HCT116 (cell line): Measurements from ENCODE around the gene UCHL5. TPM values are rescaled to one million over a fixed set of nuclear protein-coding genes. Genes with fewer than 3 reads are reported as not detected.

Experiments used
- ATAC-seq: fragments of 200-7000 bp; cut with Tn5 transposase; 2 replicates; pipeline ENCODE4 v1.9.1; 2020; ENCODE audit warnings: mild to moderate bottlenecking, moderate library complexity
- BruUV-seq: library from RNA; stranded (reverse); fragments of 400-500 nt; replicated peaks from 2 replicates; lab custom pipeline; 2021; lab: Mats Ljungman, UMichigan
- CTCF ChIA-PET: fragments of 300-600 bp; sonication (Branson Sonifier 250); formaldehyde crosslinking; loops from one replicate; lab custom pipeline; 2021; ENCODE audit warnings: antibody characterized with exemption; lab: Charles Lee
- POLR2A ChIA-PET: fragments of 300-600, 350-600 bp; sonication (Branson Sonifier 250); formaldehyde crosslinking; loops from one replicate; lab custom pipeline; 2021; ENCODE audit warnings: antibody characterized with exemption; lab: Charles Lee
- RAD21 ChIA-PET, 2 experiments: fragments of 300-600 bp; sonication (Branson Sonifier 250); formaldehyde crosslinking; loops; one replicate each; lab custom pipeline; 2023; ENCODE audit warnings: low total read pairs in 2 of 2; ENCODE audit not compliant: uncharacterized antibody in 2 of 2, unreplicated experiment in 2 of 2, low non-redundant PET in 1 of 2; lab: Charles Lee
- DNase-seq: peaks from one replicate; pipeline ENCODE4 v3.0.0-alpha.2; 2010; ENCODE audit warnings: low read depth, low spot score
- H2AFZ ChIP-seq: fragments of 200-600 bp; shearing (Covaris generic), sonication (generic); 2 replicates; pipeline ENCODE4 v1.6.1; 2017; ENCODE audit warnings: low read depth, mixed run types, mixed read lengths, antibody characterized with exemption, low read length; ENCODE audit not compliant: poor library complexity, severe bottlenecking
- H3K27ac ChIP-seq: 2 replicates; pipeline ENCODE4 v1.5.1; 2012; ENCODE audit warnings: low read depth, low read length
- H3K27me3 ChIP-seq: fragments of 200-600 bp; sonication (generic); 2 replicates; pipeline ENCODE4 v1.6.1; 2016; ENCODE audit warnings: mixed run types, low read length, mixed read lengths; ENCODE audit not compliant: insufficient read depth
- H3K36me3 ChIP-seq, 2 experiments: fragments of 200-500 bp in 1 of 2; fragments of 200-600 bp in 1 of 2; sonication (Bioruptor generic) in 1 of 2; sonication (generic) in 1 of 2; 2 replicates each; pipeline versions ENCODE4 v1.5.1 to v1.6.1; 2014 to 2016; ENCODE audit warnings: low read length in 2 of 2, inconsistent platforms in 1 of 2, mixed read lengths in 1 of 2, mixed run types in 1 of 2; ENCODE audit not compliant: insufficient read depth in 2 of 2, control insufficient read depth in 1 of 2
- H3K4me1 ChIP-seq, 2 experiments: fragments of 200-600 bp in 1 of 2; sonication (generic) in 1 of 2; 2 replicates each; pipeline versions ENCODE4 v1.5.1 to v1.6.1; 2012 to 2017; ENCODE audit warnings: low read length in 2 of 2, inconsistent platforms in 1 of 2, mild to moderate bottlenecking in 1 of 2, mixed read lengths in 1 of 2, mixed run types in 1 of 2, moderate library complexity in 1 of 2; ENCODE audit not compliant: insufficient read depth in 2 of 2, control insufficient read depth in 1 of 2
- H3K4me2 ChIP-seq: fragments of 200-600 bp; sonication (generic); 2 replicates; pipeline ENCODE4 v1.6.1; 2017; ENCODE audit warnings: mixed run types, low read length, mixed read lengths
- H3K4me3 ChIP-seq, 2 experiments: fragments of 200-600 bp in 1 of 2; sonication (generic) in 1 of 2; replicated peaks in 1 of 2; 2 replicates each; pipeline ENCODE4 v1.5.1; 2011 to 2016; ENCODE audit warnings: low read length in 2 of 2, control low read depth in 1 of 2, low read depth in 1 of 2, mild to moderate bottlenecking in 1 of 2, mixed read lengths in 1 of 2, mixed run types in 1 of 2
- H3K79me2 ChIP-seq: fragments of 200-600 bp; sonication (generic); 2 replicates; pipeline ENCODE4 v1.6.1; 2017; ENCODE audit warnings: mild to moderate bottlenecking, mixed run types, low read length, moderate library complexity, mixed read lengths; ENCODE audit not compliant: insufficient read depth
- H3K9ac ChIP-seq: fragments of 200-600 bp; sonication (generic); 2 replicates; pipeline ENCODE4 v1.6.1; 2016; ENCODE audit warnings: low read length, mixed read lengths
- H3K9me2 ChIP-seq: fragments of 200-600 bp; sonication (generic), shearing (Covaris generic); 2 replicates; pipeline ENCODE4 v1.6.1; 2017; ENCODE audit warnings: mixed run types, mild to moderate bottlenecking, moderate library complexity; ENCODE audit not compliant: insufficient read depth
- H3K9me3 ChIP-seq, 2 experiments: fragments of 200-500 bp in 1 of 2; fragments of 200-600 bp in 1 of 2; sonication (Bioruptor generic) in 1 of 2; sonication (generic) in 1 of 2; 2 replicates each; pipeline ENCODE4 v1.6.1; 2014 to 2017; ENCODE audit warnings: low read length in 2 of 2, mixed read lengths in 2 of 2, inconsistent platforms in 1 of 2, low read depth in 1 of 2, mild to moderate bottlenecking in 1 of 2, mixed run types in 1 of 2, moderate library complexity in 1 of 2; ENCODE audit not compliant: control insufficient read depth in 1 of 2, insufficient read depth in 1 of 2
- H4K20me1 ChIP-seq: fragments of 200-600 bp; sonication (generic), shearing (Covaris generic); 2 replicates; pipeline ENCODE4 v1.6.1; 2017; ENCODE audit warnings: mixed run types, mild to moderate bottlenecking, moderate library complexity; ENCODE audit not compliant: insufficient read depth
- ATF3 ChIP-seq: IDR thresholded peaks from 2 replicates; pipeline ENCODE4 v1.6.1; 2012
- CEBPB ChIP-seq: IDR thresholded peaks from 2 replicates; pipeline ENCODE4 v1.6.1; 2012; ENCODE audit warnings: low read depth
- CTCF ChIP-seq, 3 experiments: fragments of 200-600 bp in 1 of 3; sonication (generic) in 1 of 3; IDR thresholded peaks in 2 of 3; conservative IDR thresholded peaks in 1 of 3; 2 replicates each; pipeline ENCODE4 v1.5.1; 2012 to 2017; ENCODE audit warnings: low read depth in 2 of 3, low read length in 2 of 3, antibody characterized with exemption in 1 of 3, borderline replicate concordance in 1 of 3, control low read depth in 1 of 3, mild to moderate bottlenecking in 1 of 3, mixed read lengths in 1 of 3, mixed run types in 1 of 3, moderate library complexity in 1 of 3; ENCODE audit not compliant: insufficient read depth in 1 of 3
- EGR1 ChIP-seq: IDR thresholded peaks from 2 replicates; pipeline ENCODE4 v1.6.1; 2012; ENCODE audit warnings: low read depth
- ELF1 ChIP-seq: IDR thresholded peaks from 2 replicates; pipeline ENCODE4 v1.6.1; 2012; ENCODE audit warnings: low read depth, borderline replicate concordance
- EZH2 ChIP-seq: fragments of 200-600 bp; sonication (generic); IDR thresholded peaks from 2 replicates; pipeline ENCODE4 v1.6.1; 2017; ENCODE audit warnings: antibody characterized with exemption, mixed run types
- EZH2phosphoT487 ChIP-seq: fragments of 200-600 bp; IDR thresholded peaks from 2 replicates; pipeline ENCODE4 v1.6.1; 2018; ENCODE audit warnings: antibody characterized with exemption, borderline replicate concordance
- POLR2AphosphoS5 ChIP-seq: IDR thresholded peaks from 2 replicates; pipeline ENCODE4 v1.6.1; 2011; ENCODE audit warnings: mild to moderate bottlenecking, low read depth, low read length, moderate library complexity
- RAD21 ChIP-seq: IDR thresholded peaks from 2 replicates; pipeline ENCODE4 v1.6.1; 2012; ENCODE audit warnings: low read depth, mild to moderate bottlenecking
- SIN3A ChIP-seq: IDR thresholded peaks from 2 replicates; pipeline ENCODE4 v1.6.1; 2012; ENCODE audit warnings: low read depth
- SP1 ChIP-seq: IDR thresholded peaks from 2 replicates; pipeline ENCODE4 v1.6.1; 2012; ENCODE audit warnings: low read depth
- intact Hi-C: fragments of 100-400 bp; cut with micrococcal nuclease; formaldehyde crosslinking; loops from 2 replicates; pipeline ENCODE4 v1.10.0; 2022
- total RNA-seq: library from RNA; stranded (reverse); gene quantifications from one replicate; pipeline ENCODE4 v1.2.1, GENCODE V29; 2021; ENCODE audit not compliant: unreplicated experiment

Gene UCHL5
- total RNA-seq, 1 experiment from 2014 or later, result 75.8 TPM

- no peak overlapping the region for H3K4me2 ChIP-seq
- no peak overlapping the region for H3K4me3 ChIP-seq
- H3K27ac ChIP-seq, result no peak overlapping the region
- ChIA-PET CTCF (interaction anchor here (1.7 kb wide), 1 partner anchor 535 kb away, joined by 6 read pairs; no protein-coding TSS in a partner anchor), RAD21 (no interaction called here), POLR2A (no interaction called here)
- no peaks in the 10 kb centered on the region for H3K27me3 ChIP-seq
- H3K79me2 ChIP-seq, result no peaks in the 10 kb centered on the region
- ATAC-seq, result no peak
- H3K4me1 ChIP-seq, result no peaks in the 10 kb centered on the region; a peak in 1 of 4 replicates
- no peak overlapping the region for H2AFZ ChIP-seq
- H3K36me3 ChIP-seq, result peaks cover 0 to 2% of the 10 kb centered on the region in 2 experiments; a peak in 2 of 4 replicates
- H3K9ac ChIP-seq, result no peak overlapping the region
- intact Hi-C loops, result no loop called here
- no peaks in the 10 kb centered on the region for H3K9me3 ChIP-seq
- BruUV-seq, result no TSS peak
- no peaks in the 10 kb centered on the region for H3K9me2 ChIP-seq
- no peaks in the 10 kb centered on the region for H4K20me1 ChIP-seq
- TF ChIP-seq EZH2, result no peak
- TF ChIP-seq ATF3, result no peak
- no peak for TF ChIP-seq EZH2phosphoT487
- no peak for DNase-seq
Observed at GRCh38 chr1:193013005-193013404, 46.2 kb downstream of the UCHL5 start.

GRCh38 chr1:193011406-193011805 is 47.8 kb downstream of the UCHL5 start:
- H4K20me1 ChIP-seq, result no peaks in the 10 kb centered on the region
- H2AFZ ChIP-seq, result no peak overlapping the region
- intact Hi-C loops, result no loop called here
- CTCF ChIA-PET, result interaction anchor here (1.1 kb wide), 1 partner anchor 537 kb away, joined by 3 read pairs; no protein-coding TSS in a partner anchor
- DNase-seq (no peak), ATAC-seq (no peak)
- no peaks in the 10 kb centered on the region for H3K27me3 ChIP-seq
- H3K9me2 ChIP-seq, result no peaks in the 10 kb centered on the region
- no peak overlapping the region for H3K4me3 ChIP-seq
- no peak overlapping the region for H3K27ac ChIP-seq
- no peaks in the 10 kb centered on the region; the same call in 1 of the 2 replicates for H3K79me2 ChIP-seq
- BruUV-seq, result no TSS peak
- H3K9ac ChIP-seq, result no peak overlapping the region
- POLR2A ChIA-PET, result interaction anchor here (0.7 kb wide), 1 partner anchor 204 kb away, joined by 3 read pairs; no protein-coding TSS in a partner anchor
- H3K9me3 ChIP-seq, result no peaks in the 10 kb centered on the region
- H3K4me2 ChIP-seq, result no peak overlapping the region
- no peaks in the 10 kb centered on the region; a peak in 1 of 4 replicates for H3K4me1 ChIP-seq
- RAD21 ChIA-PET, result no interaction called here
- TF ChIP-seq SIN3A (no peak), EZH2 (no peak), ELF1 (no peak), POLR2AphosphoS5 (no peak), RAD21 (no peak), EGR1 (no peak), CTCF (IDR thresholded peaks at IDR 0.05 in 2 of 3, conservative IDR thresholded peaks at IDR 0.05 in 1 of 3; ENCODE audit: borderline replicate concordance in 1 of 3, insufficient read depth in 1 of 3, low read depth in 2 of 3, low read length in 2 of 3) (no peak), SP1 (no peak), CEBPB (no peak)
- peaks cover 0 to 2% of the 10 kb centered on the region in 2 experiments; a peak in 1 of 4 replicates for H3K36me3 ChIP-seq
